Measurements from ENCODE around the gene SUFU.

SUFU gene

DNA sequence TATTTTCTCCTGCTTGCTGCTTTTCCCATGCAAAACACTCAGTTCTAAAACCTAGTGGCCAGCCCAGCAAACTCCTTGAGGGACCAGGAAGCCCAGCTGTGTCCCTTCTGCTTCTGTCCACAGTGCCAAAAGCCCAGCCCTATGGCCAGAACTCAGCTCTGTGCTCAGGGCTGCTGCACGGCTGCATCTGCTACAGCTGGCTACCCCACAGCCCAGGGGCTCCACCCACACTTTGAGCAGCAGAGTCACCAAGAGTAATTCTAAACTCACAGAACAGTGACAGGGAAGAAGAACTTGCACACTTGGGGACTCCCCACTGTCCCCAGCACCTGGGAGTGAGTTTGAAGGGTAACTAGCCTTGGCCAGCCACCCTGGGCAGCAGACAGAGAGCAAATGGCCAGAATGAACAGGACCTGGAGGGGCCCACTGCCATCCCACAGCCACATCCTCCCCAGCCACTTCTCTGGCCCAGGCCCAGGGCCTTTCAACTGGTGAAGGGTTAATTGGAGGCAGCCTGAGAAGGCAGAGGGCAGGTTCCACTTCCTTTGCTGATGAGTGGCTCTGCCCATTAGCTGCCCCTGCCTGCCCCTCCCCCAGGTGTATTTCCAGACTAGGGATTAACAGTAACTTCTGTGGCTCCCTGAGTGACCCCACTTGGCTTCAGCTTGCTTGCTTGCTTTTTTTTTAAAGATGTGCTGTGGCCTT lies 112.4 kb downstream of the SUFU start:
- Histone ChIP-seq H3K79me2 (ENCODE audit: insufficient read depth, low read length) (no peaks in the 10 kb centered on the region), H3K9me3 (ENCODE audit: insufficient read depth, low read length) (no peaks in the 10 kb centered on the region), H3K9ac (ENCODE audit: low read length) (no peak overlapping the region), H3K27me3 (ENCODE audit: low read length) (no peaks in the 10 kb centered on the region), H2AFZ (ENCODE audit: low read depth, low read length, severe bottlenecking) (no peak overlapping the region), H3K4me3 (ENCODE audit: insufficient read depth, low read length, poor library complexity, severe bottlenecking) (no peak overlapping the region), H3K36me3 (ENCODE audit: low read length) (no peaks in the 10 kb centered on the region), H3K9me2 (replicated peaks; ENCODE audit: insufficient read depth, low read length) (no peaks in the 10 kb centered on the region), H3K27ac (ENCODE audit: low read depth, low read length) (no peak overlapping the region), H3K4me2 (ENCODE audit: low read depth, low read length, poor library complexity, severe bottlenecking) (no peak overlapping the region), H3F3A (ENCODE audit: insufficient read depth) (no peaks in the 10 kb centered on the region), H4K20me1 (ENCODE audit: low read depth, low read length) (no peaks in the 10 kb centered on the region)
- TF ChIP-seq, protein P1, sequence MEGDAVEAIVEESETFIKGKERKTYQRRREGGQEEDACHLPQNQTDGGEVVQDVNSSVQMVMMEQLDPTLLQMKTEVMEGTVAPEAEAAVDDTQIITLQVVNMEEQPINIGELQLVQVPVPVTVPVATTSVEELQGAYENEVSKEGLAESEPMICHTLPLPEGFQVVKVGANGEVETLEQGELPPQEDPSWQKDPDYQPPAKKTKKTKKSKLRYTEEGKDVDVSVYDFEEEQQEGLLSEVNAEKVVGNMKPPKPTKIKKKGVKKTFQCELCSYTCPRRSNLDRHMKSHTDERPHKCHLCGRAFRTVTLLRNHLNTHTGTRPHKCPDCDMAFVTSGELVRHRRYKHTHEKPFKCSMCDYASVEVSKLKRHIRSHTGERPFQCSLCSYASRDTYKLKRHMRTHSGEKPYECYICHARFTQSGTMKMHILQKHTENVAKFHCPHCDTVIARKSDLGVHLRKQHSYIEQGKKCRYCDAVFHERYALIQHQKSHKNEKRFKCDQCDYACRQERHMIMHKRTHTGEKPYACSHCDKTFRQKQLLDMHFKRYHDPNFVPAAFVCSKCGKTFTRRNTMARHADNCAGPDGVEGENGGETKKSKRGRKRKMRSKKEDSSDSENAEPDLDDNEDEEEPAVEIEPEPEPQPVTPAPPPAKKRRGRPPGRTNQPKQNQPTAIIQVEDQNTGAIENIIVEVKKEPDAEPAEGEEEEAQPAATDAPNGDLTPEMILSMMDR (IDR thresholded peaks at IDR 0.05; ENCODE audit: insufficient read depth, low read length, poor library complexity, severe bottlenecking) = no peak
- no peak for TF ChIP-seq EZH2phosphoT487 (conservative IDR thresholded peaks at IDR 0.05; ENCODE audit: low read length)

DNA sequence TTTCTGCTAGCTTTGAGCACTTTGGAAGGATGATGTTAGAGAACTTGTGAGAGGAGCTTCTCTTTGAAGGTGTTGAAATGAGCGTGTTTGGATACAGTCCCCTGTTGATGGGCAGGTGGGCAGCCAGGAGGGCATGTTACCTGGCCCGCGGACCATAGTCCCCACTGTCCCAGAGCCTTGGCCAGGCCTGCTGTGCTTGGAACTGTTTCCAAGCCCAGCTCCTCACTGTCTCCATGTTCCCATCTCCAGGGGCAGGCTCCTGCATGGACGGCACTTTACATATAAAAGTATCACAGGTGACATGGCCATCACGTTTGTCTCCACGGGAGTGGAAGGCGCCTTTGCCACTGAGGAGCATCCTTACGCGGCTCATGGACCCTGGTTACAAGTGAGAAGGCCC lies 113.3 kb downstream of the SUFU start:
- TF ChIP-seq, protein P1 (IDR thresholded peaks at IDR 0.05; ENCODE audit: insufficient read depth, low read length, poor library complexity, severe bottlenecking) = no peak
- no peak for TF ChIP-seq EZH2phosphoT487 (conservative IDR thresholded peaks at IDR 0.05; ENCODE audit: low read length)

DNA sequence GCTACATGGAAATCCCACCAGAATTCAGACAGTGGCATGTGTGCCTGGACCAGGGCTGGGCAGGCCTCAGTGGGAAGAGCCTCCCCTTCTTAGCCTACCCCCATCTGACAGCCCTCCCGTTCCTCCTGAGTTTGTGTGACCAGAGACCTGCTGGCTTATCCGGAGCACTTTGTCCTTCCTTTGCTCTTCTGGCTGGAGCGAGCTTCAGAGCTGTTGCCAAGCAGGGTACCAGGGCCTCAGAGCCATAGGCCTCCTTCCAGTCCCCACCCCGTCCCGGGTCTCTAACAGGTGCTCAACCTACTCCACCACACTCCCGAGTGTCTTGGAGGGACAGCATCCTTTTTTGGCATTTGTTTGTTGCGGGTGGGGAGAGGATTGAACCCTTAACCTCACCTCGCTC lies 114.0 kb downstream of the SUFU start:
- Histone ChIP-seq H4K20me1 (ENCODE audit: low read depth, low read length) (no peaks in the 10 kb centered on the region), H3K4me3 (ENCODE audit: insufficient read depth, low read length, poor library complexity, severe bottlenecking) (no peak overlapping the region), H3K27ac (ENCODE audit: low read depth, low read length) (no peak overlapping the region), H3K79me2 (ENCODE audit: insufficient read depth, low read length) (no peaks in the 10 kb centered on the region), H3K9me2 (replicated peaks; ENCODE audit: insufficient read depth, low read length) (no peaks in the 10 kb centered on the region), H3F3A (ENCODE audit: insufficient read depth) (no peaks in the 10 kb centered on the region), H3K9ac (ENCODE audit: low read length) (no peak overlapping the region), H3K36me3 (ENCODE audit: low read length) (no peaks in the 10 kb centered on the region), H3K9me3 (ENCODE audit: insufficient read depth, low read length) (no peaks in the 10 kb centered on the region), H2AFZ (ENCODE audit: low read depth, low read length, severe bottlenecking) (no peak overlapping the region), H3K27me3 (ENCODE audit: low read length) (no peaks in the 10 kb centered on the region), H3K4me2 (ENCODE audit: low read depth, low read length, poor library complexity, severe bottlenecking) (no peak overlapping the region)
- TF ChIP-seq, protein P1 (IDR thresholded peaks at IDR 0.05; ENCODE audit: insufficient read depth, low read length, poor library complexity, severe bottlenecking) = no peak

More for the DNA sequence above, 113.3 kb downstream of the SUFU start:
- Histone ChIP-seq H2AFZ (ENCODE audit: low read depth, low read length, severe bottlenecking) (no peak overlapping the region), H3K27me3 (ENCODE audit: low read length) (no peaks in the 10 kb centered on the region), H3K4me3 (ENCODE audit: insufficient read depth, low read length, poor library complexity, severe bottlenecking) (no peak overlapping the region), H3K9ac (ENCODE audit: low read length) (no peak overlapping the region), H3F3A (ENCODE audit: insufficient read depth) (no peaks in the 10 kb centered on the region), H3K27ac (ENCODE audit: low read depth, low read length) (no peak overlapping the region), H3K36me3 (ENCODE audit: low read length) (no peaks in the 10 kb centered on the region), H4K20me1 (ENCODE audit: low read depth, low read length) (no peaks in the 10 kb centered on the region), H3K9me2 (replicated peaks; ENCODE audit: insufficient read depth, low read length) (no peaks in the 10 kb centered on the region), H3K4me2 (ENCODE audit: low read depth, low read length, poor library complexity, severe bottlenecking) (no peak overlapping the region), H3K9me3 (ENCODE audit: insufficient read depth, low read length) (no peaks in the 10 kb centered on the region), H3K79me2 (ENCODE audit: insufficient read depth, low read length) (no peaks in the 10 kb centered on the region)

Data from SU-DHL-6 (cell line).